Brain microvascular endothelial cell (primary cell): Measurements from ENCODE around the gene ASAP3.

Source experiments
- DNase-seq: peaks from one replicate; pipeline ENCODE4 v3.0.0-alpha.2; 2020
- H3K27ac ChIP-seq: fragments of 250-450 bp; sonication (Bioruptor Pico); 2 replicates; pipeline ENCODE4 v1.5.1; 2020; ENCODE audit warnings: mild to moderate bottlenecking, moderate library complexity
- H3K27me3 ChIP-seq: fragments of 250-450 bp; sonication (Bioruptor Pico); replicated peaks from 2 replicates; pipeline ENCODE4 v1.5.1; 2020; ENCODE audit warnings: mild to moderate bottlenecking
- H3K36me3 ChIP-seq: fragments of 250-450 bp; sonication (Bioruptor Pico); replicated peaks from 2 replicates; pipeline ENCODE4 v1.5.1; 2020; ENCODE audit warnings: mild to moderate bottlenecking
- H3K4me3 ChIP-seq: 2 replicates; pipeline ENCODE4 v1.5.1; 2011; ENCODE audit warnings: low read depth, mild to moderate bottlenecking, control low read depth, low read length, moderate library complexity
- in situ Hi-C: cut with HindIII; loops from 2 replicates; pipeline ENCODE4 v1.10.0; 2017; ENCODE audit warnings: low sequenced_read_pairs, low pct_ligation_motif_present
- TF ChIP-seq, protein P1 (sequence below): IDR thresholded peaks from 2 replicates; pipeline ENCODE4 v1.5.1; 2011; ENCODE audit warnings: low read depth, mild to moderate bottlenecking, moderate library complexity, low read length, control low read depth, inconsistent platforms; ENCODE audit errors: missing control alignments

The ASAP3 gene

GRCh38 chr1:23461050-23461449, 22.9 kb downstream of the ASAP3 start:
- TF ChIP-seq, protein P1, sequence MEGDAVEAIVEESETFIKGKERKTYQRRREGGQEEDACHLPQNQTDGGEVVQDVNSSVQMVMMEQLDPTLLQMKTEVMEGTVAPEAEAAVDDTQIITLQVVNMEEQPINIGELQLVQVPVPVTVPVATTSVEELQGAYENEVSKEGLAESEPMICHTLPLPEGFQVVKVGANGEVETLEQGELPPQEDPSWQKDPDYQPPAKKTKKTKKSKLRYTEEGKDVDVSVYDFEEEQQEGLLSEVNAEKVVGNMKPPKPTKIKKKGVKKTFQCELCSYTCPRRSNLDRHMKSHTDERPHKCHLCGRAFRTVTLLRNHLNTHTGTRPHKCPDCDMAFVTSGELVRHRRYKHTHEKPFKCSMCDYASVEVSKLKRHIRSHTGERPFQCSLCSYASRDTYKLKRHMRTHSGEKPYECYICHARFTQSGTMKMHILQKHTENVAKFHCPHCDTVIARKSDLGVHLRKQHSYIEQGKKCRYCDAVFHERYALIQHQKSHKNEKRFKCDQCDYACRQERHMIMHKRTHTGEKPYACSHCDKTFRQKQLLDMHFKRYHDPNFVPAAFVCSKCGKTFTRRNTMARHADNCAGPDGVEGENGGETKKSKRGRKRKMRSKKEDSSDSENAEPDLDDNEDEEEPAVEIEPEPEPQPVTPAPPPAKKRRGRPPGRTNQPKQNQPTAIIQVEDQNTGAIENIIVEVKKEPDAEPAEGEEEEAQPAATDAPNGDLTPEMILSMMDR: no peak
- Histone ChIP-seq H3K36me3 (no peaks in the 10 kb centered on the region), H3K27ac (no peak overlapping the region), H3K27me3 (no peaks in the 10 kb centered on the region), H3K4me3 (no peak overlapping the region)
- no peak for DNase-seq
- in situ Hi-C loops: no loop called here

GRCh38 chr1:23460519-23460918, 23.5 kb downstream of the ASAP3 start:
- in situ Hi-C loops: no loop called here
- no peak overlapping the region for H3K27ac ChIP-seq
- TF ChIP-seq, protein P1: no peak

GRCh38 chr1:23459338-23459757, 24.6 kb downstream of the ASAP3 start:
- Histone ChIP-seq H3K4me3 (no peak overlapping the region), H3K36me3 (no peaks in the 10 kb centered on the region), H3K27me3 (no peaks in the 10 kb centered on the region), H3K27ac (no peak overlapping the region)
- in situ Hi-C loops: no loop called here
- TF ChIP-seq, protein P1: no peak
- DNase-seq: no peak

More at GRCh38 chr1:23460519-23460918, 23.5 kb downstream of the ASAP3 start:
- no peak overlapping the region for H3K4me3 ChIP-seq
- no peak for DNase-seq
- no peaks in the 10 kb centered on the region for H3K36me3 ChIP-seq
- H3K27me3 ChIP-seq: no peaks in the 10 kb centered on the region

- in situ Hi-C loops: no loop called here
These were observed 27.8 kb downstream of the ASAP3 start for GRCh38 chr1:23456226-23456625.

DNA sequence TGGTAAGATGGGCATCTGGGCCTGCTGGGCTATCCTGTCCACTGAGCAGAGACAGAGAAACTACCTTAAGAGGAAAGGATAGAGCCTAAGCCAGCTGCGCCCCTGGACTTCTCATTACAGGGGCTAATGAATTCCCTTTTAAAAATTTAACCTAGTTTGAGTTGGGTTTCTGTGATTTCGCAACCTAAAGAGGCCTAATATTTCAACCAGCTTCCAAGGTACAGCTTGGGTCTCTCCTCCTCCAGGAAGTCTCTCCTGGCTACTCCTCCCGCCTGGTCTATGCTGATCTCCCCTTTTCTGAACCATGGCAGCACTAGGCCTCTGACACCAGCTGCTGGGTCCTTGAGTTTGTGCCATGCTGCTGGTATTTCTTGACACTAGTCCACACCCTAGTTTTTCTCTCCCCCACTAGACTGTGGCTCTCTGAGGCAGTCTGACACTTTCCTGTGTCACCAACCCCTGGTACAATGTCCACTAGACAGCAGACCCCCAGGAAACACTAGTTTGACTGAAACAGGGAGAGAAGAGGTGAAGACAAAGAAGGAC, 30.5 kb downstream of the ASAP3 start:
- Histone ChIP-seq H3K27me3 (no peaks in the 10 kb centered on the region), H3K27ac (no peak overlapping the region), H3K4me3 (no peak overlapping the region), H3K36me3 (no peaks in the 10 kb centered on the region)
- in situ Hi-C loops: no loop called here
- DNase-seq: no peak
- TF ChIP-seq, protein P1: no peak

More at GRCh38 chr1:23456226-23456625, 27.8 kb downstream of the ASAP3 start:
- H3K36me3 ChIP-seq: no peaks in the 10 kb centered on the region
- no peaks in the 10 kb centered on the region for H3K27me3 ChIP-seq
- no peak overlapping the region for H3K27ac ChIP-seq
- no peak overlapping the region for H3K4me3 ChIP-seq
- TF ChIP-seq, protein P1: no peak
- DNase-seq: no peak

- Histone ChIP-seq H3K27ac (no peak overlapping the region), H3K27me3 (no peaks in the 10 kb centered on the region), H3K36me3 (no peaks in the 10 kb centered on the region), H3K4me3 (no peak overlapping the region)
- TF ChIP-seq, protein P1: no peak
- DNase-seq: no peak
- in situ Hi-C loops: no loop called here
These were observed 32.0 kb downstream of the ASAP3 start for GRCh38 chr1:23452011-23452411.
